HG02642 (cell line): Measurements from ENCODE around the gene SLC38A2.

Experiments used
- ATAC-seq: cut with Tn5 transposase; IDR thresholded peaks from one replicate; pipeline ENCODE4 v1.9.1; 2021; ENCODE audit warnings: mild to moderate bottlenecking; ENCODE audit not compliant: unreplicated experiment, poor library complexity

SLC38A2 gene

DNA sequence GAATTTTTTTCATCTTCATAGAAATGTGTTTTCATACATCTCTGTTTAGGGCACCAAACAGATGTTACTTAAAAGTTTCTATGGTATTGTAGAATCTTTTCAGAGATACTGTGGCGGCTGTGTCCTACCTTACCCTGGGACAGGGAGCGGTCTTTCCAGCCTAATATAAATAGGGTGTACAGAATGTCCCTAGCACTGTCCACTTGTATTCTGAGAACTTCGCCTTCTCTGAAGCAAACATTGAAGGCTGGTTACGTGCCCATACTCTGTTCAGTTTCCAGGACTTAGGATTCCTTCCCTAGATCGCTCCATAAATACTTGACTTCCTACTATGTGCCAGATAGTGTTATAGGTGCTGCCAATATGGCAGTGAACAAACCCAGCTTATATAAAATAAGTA, 24.3 kb upstream of the SLC38A2 start:
- ATAC-seq = no peak

DNA sequence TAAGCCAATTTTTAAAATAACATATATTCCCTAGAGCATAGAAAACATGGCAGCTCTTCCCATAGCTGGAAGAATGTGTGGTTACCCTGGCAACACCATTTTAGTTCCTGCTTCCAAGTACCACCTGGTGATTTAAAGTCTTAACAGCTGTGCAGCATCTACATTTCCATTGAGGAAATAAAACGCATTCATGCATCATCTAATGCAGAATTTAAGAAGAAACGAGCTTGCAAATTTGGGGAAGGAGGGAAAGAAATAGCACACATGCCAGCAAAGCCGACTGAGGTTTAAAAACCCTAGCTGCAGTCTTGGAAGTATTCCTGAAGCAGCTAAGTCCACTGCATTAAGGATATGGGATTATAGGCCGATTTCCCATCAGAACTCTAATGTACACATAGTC, 22.8 kb upstream of the SLC38A2 start:
- ATAC-seq = no peak

- no peak for ATAC-seq
Observed at GRCh38 chr12:46391630-46392029, 19.1 kb upstream of the SLC38A2 start.

GRCh38 chr12:46390881-46391280, 18.3 kb upstream of the SLC38A2 start:
- ATAC-seq = no peak

GRCh38 chr12:46390304-46390703, 17.7 kb upstream of the SLC38A2 start:
- ATAC-seq = no peak

GRCh38 chr12:46389031-46389616, 16.6 kb upstream of the SLC38A2 start:
- no peak for ATAC-seq

- peak; percentile 58 for ATAC-seq
Observed at GRCh38 chr12:46388427-46389021, 16.0 kb upstream of the SLC38A2 start.

GRCh38 chr12:46387670-46388069, 15.1 kb upstream of the SLC38A2 start:
- ATAC-seq = no peak

GRCh38 chr12:46386877-46387629, 14.5 kb upstream of the SLC38A2 start:
- ATAC-seq = no peak

DNA sequence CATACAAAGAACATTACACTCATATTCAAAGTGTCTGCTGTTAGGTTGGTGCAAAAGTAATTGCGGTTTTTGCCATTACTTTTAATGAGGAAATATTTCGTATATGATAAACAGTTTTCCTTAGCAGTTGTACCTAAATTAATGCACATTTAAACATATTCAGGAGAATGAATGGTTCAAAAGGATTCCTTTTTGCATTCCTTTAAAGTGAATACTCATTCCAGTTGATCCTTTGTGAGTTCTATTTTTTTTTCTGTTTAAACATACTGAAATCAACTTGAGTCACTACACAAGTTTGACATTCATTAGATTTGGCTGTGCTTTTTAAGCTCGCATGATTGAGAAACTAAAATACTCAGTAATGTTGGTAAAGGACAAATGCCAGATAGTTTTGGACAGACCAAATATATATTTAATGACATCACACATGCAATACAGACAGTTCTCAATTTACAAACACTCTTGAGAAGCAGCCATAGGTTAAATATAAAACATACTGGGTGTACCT, 13.8 kb upstream of the SLC38A2 start:
- no peak for ATAC-seq

DNA sequence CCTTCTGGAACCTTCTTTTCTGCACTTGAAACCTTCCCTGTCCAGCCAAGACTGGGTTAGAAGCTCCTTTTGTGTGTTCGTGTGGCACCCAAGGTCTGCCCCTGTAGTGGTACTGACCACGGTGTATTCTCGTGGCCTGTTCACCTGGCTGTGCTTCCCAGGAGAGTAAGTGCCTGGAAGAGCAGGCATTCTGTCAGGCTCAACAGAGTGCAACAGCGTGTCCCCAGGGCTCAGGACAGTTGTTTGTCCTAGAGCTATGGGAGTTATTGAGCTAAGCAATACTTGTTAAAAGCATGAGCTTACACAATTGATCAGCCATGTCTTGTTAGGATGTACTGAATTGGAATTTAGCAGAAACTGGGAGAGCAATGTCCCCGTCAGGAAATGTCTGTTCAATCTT, 12.9 kb upstream of the SLC38A2 start:
- ATAC-seq = no peak

DNA sequence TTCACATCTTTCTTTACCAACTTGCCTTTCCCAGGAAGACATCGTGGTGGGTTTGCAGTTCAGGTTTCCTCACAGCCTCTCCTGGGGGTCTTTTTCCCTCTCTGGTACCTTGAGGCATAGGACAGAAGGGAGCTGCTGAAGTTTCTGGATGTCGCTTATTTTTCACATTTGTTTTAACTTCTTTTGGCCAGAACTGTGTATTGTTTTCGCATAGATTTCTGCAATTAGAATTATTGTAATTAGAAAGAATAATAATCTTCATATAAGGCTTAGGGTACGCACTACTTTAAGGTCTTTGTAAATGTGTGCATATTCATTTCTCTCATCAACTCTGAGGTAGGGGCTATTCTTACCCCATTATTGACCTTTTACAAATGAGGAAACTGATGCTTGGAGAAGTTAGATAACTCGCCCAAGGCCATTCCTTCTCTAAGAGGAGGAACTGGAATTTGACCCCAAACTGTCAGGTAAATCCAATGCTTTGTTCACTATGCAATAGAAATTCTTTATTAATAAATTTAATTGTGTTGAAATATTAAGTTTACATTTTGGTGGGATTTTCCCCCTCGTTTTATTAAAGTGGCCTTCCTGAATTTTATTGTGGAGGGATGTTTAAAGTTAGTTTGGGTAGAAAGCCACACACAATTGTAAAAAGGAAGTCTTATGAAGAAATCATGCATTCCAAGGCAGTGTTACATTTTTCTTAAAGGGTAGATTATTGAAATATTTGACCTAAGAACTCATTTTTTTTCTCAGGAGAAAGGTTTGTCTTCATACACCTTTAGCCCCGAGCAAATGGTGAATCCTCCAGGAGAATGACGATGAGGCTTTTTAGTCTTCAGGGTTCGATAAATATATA, 12.1 kb upstream of the SLC38A2 start:
- ATAC-seq = no peak

DNA sequence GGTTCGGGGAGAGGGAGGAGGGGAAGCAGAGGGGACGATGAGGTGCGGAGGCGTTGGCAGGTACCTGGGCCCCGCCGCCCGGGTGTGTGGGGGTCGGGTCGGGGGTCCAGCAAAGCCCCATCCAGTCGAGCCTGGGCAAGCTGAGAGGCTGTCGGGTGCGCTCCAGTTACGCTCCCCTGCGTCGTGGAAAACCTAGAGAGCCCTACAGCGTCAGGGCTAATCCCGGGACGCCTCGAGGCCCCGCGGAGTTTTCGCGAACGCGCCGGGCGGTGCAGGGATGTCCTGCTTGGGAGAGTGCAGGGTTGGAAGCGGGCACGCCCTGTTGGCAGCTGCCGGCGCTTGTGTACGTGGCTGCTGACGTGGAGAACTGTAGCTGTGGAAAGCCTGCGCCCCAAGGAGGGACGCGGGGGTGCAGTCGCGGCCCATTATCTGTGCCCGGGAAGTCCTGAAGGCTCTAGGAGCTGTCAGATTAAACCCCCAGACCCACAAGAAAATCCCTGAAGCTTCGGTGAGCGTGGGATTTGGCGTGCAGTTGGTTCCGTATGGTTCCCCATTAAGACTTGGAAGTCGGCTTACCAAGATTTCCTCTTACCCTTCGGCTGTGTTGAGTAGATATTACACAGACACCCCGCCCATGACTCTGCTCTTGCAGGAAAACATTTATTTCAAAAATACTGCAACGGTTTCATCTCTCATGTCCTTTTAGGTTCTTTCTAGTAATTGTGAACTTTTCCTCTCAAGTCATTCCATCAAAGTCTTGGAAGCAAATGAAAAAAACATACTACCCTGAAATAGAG, 11.3 kb upstream of the SLC38A2 start:
- ATAC-seq = peak; percentile 50

GRCh38 chr12:46382964-46383653, 10.5 kb upstream of the SLC38A2 start:
- ATAC-seq = peak; percentile 82

DNA sequence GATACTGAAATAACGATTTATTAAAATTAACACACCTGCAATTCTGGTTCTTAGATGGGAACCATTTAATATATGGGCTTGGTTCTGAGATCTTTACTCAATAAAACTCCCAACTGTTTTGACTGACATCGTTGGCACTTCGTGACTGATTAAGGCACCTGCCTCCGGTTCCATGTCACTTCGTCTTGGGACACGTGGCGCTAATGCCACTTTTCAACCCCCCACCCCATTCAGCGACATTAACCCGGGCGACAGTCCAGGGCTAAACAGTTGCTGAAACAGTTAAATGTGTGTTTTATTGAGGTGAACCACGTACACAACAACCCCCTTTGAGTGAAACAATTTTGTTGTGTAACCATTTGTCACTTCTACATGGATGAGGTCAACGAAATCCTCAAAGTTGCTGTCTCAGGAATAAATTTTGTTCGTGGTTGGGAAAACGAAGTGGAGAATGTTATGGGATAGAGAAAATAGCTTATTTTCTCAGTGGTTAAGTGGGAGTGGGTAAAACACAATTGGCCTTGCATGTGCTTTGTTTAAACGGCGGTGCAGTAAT, 9.9 kb upstream of the SLC38A2 start:
- ATAC-seq = no peak

DNA sequence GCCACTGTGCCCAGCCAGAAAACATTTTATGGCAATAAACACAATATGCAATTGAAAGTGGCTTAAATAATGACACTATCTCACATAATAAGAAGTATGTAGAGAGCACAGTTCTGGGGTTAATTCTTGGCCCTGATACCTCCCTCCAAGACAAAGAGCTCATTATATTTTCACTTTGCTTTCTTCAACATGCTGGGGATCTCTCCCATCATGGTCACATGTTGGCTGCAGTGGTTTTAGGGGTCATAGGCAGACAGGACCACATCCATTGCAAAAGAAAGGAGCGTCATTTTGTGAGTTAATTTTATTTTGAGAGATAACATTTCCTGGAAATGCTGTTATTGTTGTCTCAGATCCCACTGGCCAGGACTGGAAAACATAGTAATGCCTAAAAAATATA, 8.3 kb upstream of the SLC38A2 start:
- ATAC-seq = no peak

GRCh38 chr12:46380022-46380796, 7.6 kb upstream of the SLC38A2 start:
- no peak for ATAC-seq

- no peak for ATAC-seq
Observed at GRCh38 chr12:46379352-46379751, 6.8 kb upstream of the SLC38A2 start.
